GM21360 (cell line): ENCODE results near the gene REEP2.
A peak's percentile ranks its signal among the peaks of the same experiment; 100 is the strongest.

Experiments used
- ATAC-seq: cut with Tn5 transposase; IDR thresholded peaks from one replicate; pipeline ENCODE4 v1.9.1; 2021; ENCODE audit warnings: mild to moderate bottlenecking, moderate library complexity; ENCODE audit not compliant: unreplicated experiment

Gene REEP2

GRCh38 chr5:138448481-138449398, 9.9 kb downstream of the REEP2 start:
- ATAC-seq, result no peak

- ATAC-seq, result no peak
These were observed 10.8 kb downstream of the REEP2 start for GRCh38 chr5:138449501-138450239.

- ATAC-seq, result no peak
These were observed 12.1 kb downstream of the REEP2 start for GRCh38 chr5:138450971-138451370.

GRCh38 chr5:138452720-138453119, 13.9 kb downstream of the REEP2 start:
- no peak for ATAC-seq

- no peak for ATAC-seq
These were observed 14.7 kb downstream of the REEP2 start for GRCh38 chr5:138453590-138453989.

- ATAC-seq, result no peak
These were observed 15.3 kb downstream of the REEP2 start for GRCh38 chr5:138454121-138454520.

- ATAC-seq, result no peak
These were observed 16.5 kb downstream of the REEP2 start for GRCh38 chr5:138455232-138455930.

GRCh38 chr5:138457531-138458275, 18.8 kb downstream of the REEP2 start:
- ATAC-seq, result no peak

- ATAC-seq, result no peak
These were observed 19.5 kb downstream of the REEP2 start for GRCh38 chr5:138458384-138458783.

GRCh38 chr5:138458856-138459255, 20.0 kb downstream of the REEP2 start:
- ATAC-seq, result no peak

- no peak for ATAC-seq
These were observed 20.6 kb downstream of the REEP2 start for GRCh38 chr5:138459311-138459933.

- no peak for ATAC-seq
These were observed 21.3 kb downstream of the REEP2 start for GRCh38 chr5:138460032-138460693.

- no peak for ATAC-seq
These were observed 22.7 kb downstream of the REEP2 start for GRCh38 chr5:138461343-138462125.

GRCh38 chr5:138463419-138464007, 24.7 kb downstream of the REEP2 start:
- no peak for ATAC-seq

GRCh38 chr5:138464008-138464387, 25.1 kb downstream of the REEP2 start:
- peak; percentile 48 for ATAC-seq

GRCh38 chr5:138464388-138465260, 25.8 kb downstream of the REEP2 start:
- ATAC-seq, result peak; percentile 60

- ATAC-seq, result peak; percentile 51
These were observed 26.6 kb downstream of the REEP2 start, which contains the start of gene EGR1 for GRCh38 chr5:138465261-138466124. Gene EGR1 (plus strand): TSS chr5:138465479. CDS start chr5:138465762, 283 bp downstream.
